Measurements from ENCODE around the gene PATJ. TPM values are rescaled to one million over a fixed set of nuclear protein-coding genes. Genes with fewer than 3 reads are reported as not detected.

Gene PATJ
- total RNA-seq, 1 experiment from 2014 or later: 72.2 TPM

DNA sequence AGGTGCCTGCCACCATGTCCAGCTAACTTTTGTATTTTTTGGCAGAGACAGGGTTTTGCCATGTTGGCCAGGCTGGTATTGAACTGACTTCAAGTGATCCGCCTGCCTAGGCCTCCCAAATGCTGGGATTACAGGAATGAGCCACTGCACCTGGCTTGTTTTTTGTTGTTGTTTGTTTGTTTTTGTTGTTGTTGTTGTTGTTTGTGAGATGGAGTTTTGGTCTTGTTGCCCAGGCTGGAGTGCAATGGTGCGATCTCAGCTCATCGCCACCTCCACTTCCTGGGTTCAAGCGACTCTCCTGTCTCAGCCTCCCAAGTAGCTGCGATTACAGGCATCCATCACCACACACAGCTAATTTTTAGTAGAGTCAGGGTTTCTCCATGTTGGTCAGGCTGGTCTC lies 445.3 kb downstream of the PATJ start:
- H3K9me3 Mint-ChIP-seq (ENCODE audit: low read depth, unreplicated experiment): no peaks in the 10 kb centered on the region
- CTCF ChIA-PET: no interaction called here
- no peak overlapping the region for H3K27ac Mint-ChIP-seq (ENCODE audit: unreplicated experiment)
- no TSS peak for BruUV-seq (replicated peaks)
- H3K4me1 Mint-ChIP-seq (ENCODE audit: low read depth, unreplicated experiment): no peaks in the 10 kb centered on the region
- no peaks in the 10 kb centered on the region for H3K36me3 Mint-ChIP-seq (ENCODE audit: insufficient read depth, unreplicated experiment)
- peaks cover 5% of the 10 kb centered on the region for H3K27me3 Mint-ChIP-seq (ENCODE audit: unreplicated experiment)
- intact Hi-C loops (cut with micrococcal nuclease; ENCODE audit: unreplicated experiment): no loop called here
- TF ChIP-seq, protein P1, sequence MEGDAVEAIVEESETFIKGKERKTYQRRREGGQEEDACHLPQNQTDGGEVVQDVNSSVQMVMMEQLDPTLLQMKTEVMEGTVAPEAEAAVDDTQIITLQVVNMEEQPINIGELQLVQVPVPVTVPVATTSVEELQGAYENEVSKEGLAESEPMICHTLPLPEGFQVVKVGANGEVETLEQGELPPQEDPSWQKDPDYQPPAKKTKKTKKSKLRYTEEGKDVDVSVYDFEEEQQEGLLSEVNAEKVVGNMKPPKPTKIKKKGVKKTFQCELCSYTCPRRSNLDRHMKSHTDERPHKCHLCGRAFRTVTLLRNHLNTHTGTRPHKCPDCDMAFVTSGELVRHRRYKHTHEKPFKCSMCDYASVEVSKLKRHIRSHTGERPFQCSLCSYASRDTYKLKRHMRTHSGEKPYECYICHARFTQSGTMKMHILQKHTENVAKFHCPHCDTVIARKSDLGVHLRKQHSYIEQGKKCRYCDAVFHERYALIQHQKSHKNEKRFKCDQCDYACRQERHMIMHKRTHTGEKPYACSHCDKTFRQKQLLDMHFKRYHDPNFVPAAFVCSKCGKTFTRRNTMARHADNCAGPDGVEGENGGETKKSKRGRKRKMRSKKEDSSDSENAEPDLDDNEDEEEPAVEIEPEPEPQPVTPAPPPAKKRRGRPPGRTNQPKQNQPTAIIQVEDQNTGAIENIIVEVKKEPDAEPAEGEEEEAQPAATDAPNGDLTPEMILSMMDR (IDR thresholded peaks at IDR 0.05; ENCODE audit: unreplicated experiment): no peak
- DNase-seq: no peak
- H3K4me3 Mint-ChIP-seq (ENCODE audit: low read depth, unreplicated experiment): no peak overlapping the region

DNA sequence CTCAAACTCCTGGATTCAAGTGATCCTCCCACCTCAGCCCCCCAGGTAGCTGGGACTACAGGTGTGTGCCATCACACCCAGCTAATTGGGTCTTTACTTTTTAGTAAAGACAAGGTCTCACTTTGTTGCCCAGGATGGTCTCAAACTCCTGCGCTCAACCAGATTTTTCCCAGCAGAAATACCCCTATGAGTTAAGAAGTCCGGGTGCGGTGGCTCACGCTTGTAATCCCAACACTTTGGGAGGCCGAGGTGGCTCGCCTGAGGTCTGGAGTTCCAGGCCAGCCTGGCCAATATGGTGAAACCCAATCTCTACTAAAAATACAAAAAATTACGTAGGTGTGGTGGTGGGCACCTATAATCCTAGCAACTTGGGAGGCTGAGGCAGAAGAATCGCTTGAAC lies 445.8 kb downstream of the PATJ start:
- H3K4me3 Mint-ChIP-seq (ENCODE audit: low read depth, unreplicated experiment): no peak overlapping the region
- BruUV-seq (replicated peaks): no TSS peak
- no peaks in the 10 kb centered on the region for H3K9me3 Mint-ChIP-seq (ENCODE audit: low read depth, unreplicated experiment)
- H3K27ac Mint-ChIP-seq (ENCODE audit: unreplicated experiment): no peak overlapping the region
- H3K36me3 Mint-ChIP-seq (ENCODE audit: insufficient read depth, unreplicated experiment): no peaks in the 10 kb centered on the region
- TF ChIP-seq, protein P1 (IDR thresholded peaks at IDR 0.05; ENCODE audit: unreplicated experiment): no peak
- intact Hi-C loops (cut with micrococcal nuclease; ENCODE audit: unreplicated experiment): no loop called here
- H3K27me3 Mint-ChIP-seq (ENCODE audit: unreplicated experiment): no peaks in the 10 kb centered on the region
- no peaks in the 10 kb centered on the region for H3K4me1 Mint-ChIP-seq (ENCODE audit: low read depth, unreplicated experiment)
- CTCF ChIA-PET: no interaction called here
- DNase-seq: no peak

DNA sequence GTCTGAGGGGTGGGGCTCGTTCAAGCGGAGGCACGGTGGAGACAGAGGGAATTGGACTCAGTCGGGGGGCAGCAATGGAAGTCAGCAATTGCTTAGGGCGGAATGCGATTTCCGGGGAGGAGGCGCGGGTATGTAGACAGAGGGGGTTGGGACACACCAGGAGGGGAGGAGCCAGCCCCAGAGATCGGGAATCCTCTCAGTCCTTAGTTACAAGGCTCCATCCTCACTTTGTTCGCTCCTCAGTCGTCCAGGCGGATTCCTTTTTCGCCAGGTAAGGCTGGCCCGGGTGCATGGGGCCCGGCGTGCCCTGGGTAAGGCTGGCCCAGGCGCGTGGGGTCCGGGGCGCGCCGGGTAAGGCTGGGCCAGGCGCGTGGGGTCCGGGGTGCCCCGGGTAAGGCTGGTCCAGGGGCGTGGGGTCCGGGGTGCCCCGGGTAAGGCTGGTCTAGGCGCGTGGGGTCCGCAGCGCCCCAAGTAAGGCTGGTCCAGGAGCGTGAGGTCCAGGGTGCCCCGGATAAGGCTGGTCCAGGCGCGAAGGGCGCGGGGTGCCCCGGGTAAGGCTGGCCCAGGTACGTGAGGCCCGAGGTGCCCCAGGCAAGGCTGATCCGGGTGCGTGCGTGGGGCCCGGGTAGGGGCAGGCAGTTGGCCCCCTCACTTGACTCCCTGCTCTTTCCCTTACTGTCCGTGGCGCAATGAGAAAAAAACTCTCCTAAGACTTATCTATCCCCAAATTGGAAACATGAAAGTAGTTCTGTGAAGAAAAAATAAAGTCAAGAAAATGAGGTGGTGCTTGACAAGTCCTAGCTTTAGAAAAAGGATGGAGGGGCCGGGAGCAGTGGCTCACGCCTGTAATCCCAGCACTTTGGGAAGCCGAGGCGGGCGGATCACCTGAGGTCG lies 452.6 kb downstream of the PATJ start, which contains the start of gene L1TD1:
L1TD1 (plus strand) TSS at position 199 of the 894 bp plus-strand sequence. CDS start 11,780 bp downstream, outside the sequence.
- no peak for DNase-seq
- H3K36me3 Mint-ChIP-seq (ENCODE audit: insufficient read depth, unreplicated experiment): no peaks in the 10 kb centered on the region
- CTCF ChIA-PET: no interaction called here
- no peaks in the 10 kb centered on the region for H3K4me1 Mint-ChIP-seq (ENCODE audit: low read depth, unreplicated experiment)
- H3K9me3 Mint-ChIP-seq (ENCODE audit: low read depth, unreplicated experiment): peaks cover 4% of the 10 kb centered on the region
- H3K27me3 Mint-ChIP-seq (ENCODE audit: unreplicated experiment): peaks cover 7% of the 10 kb centered on the region
- H3K27ac Mint-ChIP-seq (ENCODE audit: unreplicated experiment): no peak within 1 kb of the TSS
- BruUV-seq (replicated peaks): no TSS peak
- intact Hi-C loops (cut with micrococcal nuclease; ENCODE audit: unreplicated experiment): no loop called here
- no peak within 1 kb of the TSS for H3K4me3 Mint-ChIP-seq (ENCODE audit: low read depth, unreplicated experiment)
- TF ChIP-seq, protein P1 (IDR thresholded peaks at IDR 0.05; ENCODE audit: unreplicated experiment): no peak

DNA sequence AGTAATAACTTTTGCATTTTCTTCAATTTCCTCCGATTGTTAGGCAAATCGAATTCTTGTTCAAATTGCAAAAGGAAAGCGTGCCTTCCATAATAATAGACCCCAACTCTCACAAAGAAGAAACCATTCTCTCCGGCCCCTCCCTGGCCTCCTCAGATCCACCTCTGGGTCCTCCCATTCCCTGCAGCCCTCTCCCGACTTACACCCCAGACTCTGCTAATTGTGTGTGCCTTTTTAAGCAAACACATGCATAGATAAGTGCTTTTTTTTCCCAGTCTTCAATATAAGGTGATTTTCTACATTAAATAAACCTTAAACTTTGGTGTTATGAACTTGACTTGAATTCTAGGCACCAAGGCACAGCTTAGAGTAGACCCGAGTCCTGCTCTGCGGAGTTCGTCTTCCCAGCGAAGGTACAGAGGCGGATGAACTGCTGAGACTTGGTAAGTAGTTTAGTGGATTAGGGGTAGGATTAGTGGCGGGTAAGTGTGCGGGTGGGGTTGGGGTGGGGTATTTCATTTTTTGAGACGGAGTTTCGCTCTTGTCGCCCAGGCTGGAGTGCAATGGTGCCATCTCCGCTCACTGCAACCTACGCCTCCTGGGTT lies 453.9 kb downstream of the PATJ start:
- Mint-ChIP-seq H3K36me3 (ENCODE audit: insufficient read depth, unreplicated experiment) (no peaks in the 10 kb centered on the region), H3K4me3 (ENCODE audit: low read depth, unreplicated experiment) (no peak overlapping the region), H3K27ac (ENCODE audit: unreplicated experiment) (no peak overlapping the region), H3K4me1 (ENCODE audit: low read depth, unreplicated experiment) (no peaks in the 10 kb centered on the region), H3K9me3 (ENCODE audit: low read depth, unreplicated experiment) (peaks cover 4% of the 10 kb centered on the region), H3K27me3 (ENCODE audit: unreplicated experiment) (peaks cover 7% of the 10 kb centered on the region)
- BruUV-seq (replicated peaks): no TSS peak
- TF ChIP-seq, protein P1 (IDR thresholded peaks at IDR 0.05; ENCODE audit: unreplicated experiment): no peak
- DNase-seq: no peak
- intact Hi-C loops (cut with micrococcal nuclease; ENCODE audit: unreplicated experiment): no loop called here
- CTCF ChIA-PET: no interaction called here

Data from Calu3 (cell line).